RCC 7860 (cell line): ENCODE measurements around the gene DIP2C.

Experiments used
- DNase-seq: peaks from one replicate; pipeline ENCODE4 v3.0.0-alpha.2; 2015; ENCODE audit warnings: low spot score
- FAIRE-seq: peaks from 2 replicates; lab custom pipeline; 2012; peaks lifted over from hg19 to GRCh38; lab: Jason Lieb, UNC

DIP2C gene

GRCh38 chr10:615583-616152, 73.8 kb downstream of the DIP2C start:
- FAIRE-seq, result no peak

GRCh38 chr10:614790-615582, 74.5 kb downstream of the DIP2C start:
- no peak for FAIRE-seq
- DNase-seq, result no peak

More at GRCh38 chr10:615583-616152, 73.8 kb downstream of the DIP2C start:
- peak; percentile 44 for DNase-seq

GRCh38 chr10:614139-614711, 75.2 kb downstream of the DIP2C start:
- DNase-seq, result no peak
- FAIRE-seq, result no peak

GRCh38 chr10:613271-614138, 76.0 kb downstream of the DIP2C start:
- DNase-seq (no peak), FAIRE-seq (no peak)

GRCh38 chr10:612696-613095, 76.8 kb downstream of the DIP2C start:
- DNase-seq (no peak), FAIRE-seq (no peak)

- peak; percentile 97 for FAIRE-seq
- peak; percentile 89 for DNase-seq
These were observed 78.7 kb downstream of the DIP2C start for GRCh38 chr10:610642-611305.

- no peak for FAIRE-seq
- no peak for DNase-seq
These were observed 79.5 kb downstream of the DIP2C start for GRCh38 chr10:609868-610545.

DNA sequence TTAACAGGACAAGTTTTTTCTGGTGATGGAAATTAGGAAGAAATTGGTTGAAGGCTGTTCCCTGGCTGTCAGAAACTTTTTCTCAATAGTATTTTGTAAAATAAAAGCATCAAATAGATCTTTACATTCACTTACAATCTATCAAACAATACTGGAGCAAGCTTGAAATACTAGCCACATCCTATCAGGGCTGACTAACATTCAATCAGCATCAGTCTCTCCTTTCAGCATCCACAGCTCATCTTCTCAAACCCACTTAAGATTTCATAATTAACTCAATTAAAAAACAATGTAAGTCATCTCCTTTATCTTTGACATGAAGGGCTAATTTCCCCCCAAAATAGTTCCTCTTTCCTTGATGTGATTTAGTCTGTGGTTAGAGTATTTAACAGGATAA, 80.2 kb downstream of the DIP2C start:
- DNase-seq (no peak), FAIRE-seq (no peak)

- DNase-seq (no peak), FAIRE-seq (no peak)
These were observed 80.9 kb downstream of the DIP2C start for GRCh38 chr10:608331-609261.

DNA sequence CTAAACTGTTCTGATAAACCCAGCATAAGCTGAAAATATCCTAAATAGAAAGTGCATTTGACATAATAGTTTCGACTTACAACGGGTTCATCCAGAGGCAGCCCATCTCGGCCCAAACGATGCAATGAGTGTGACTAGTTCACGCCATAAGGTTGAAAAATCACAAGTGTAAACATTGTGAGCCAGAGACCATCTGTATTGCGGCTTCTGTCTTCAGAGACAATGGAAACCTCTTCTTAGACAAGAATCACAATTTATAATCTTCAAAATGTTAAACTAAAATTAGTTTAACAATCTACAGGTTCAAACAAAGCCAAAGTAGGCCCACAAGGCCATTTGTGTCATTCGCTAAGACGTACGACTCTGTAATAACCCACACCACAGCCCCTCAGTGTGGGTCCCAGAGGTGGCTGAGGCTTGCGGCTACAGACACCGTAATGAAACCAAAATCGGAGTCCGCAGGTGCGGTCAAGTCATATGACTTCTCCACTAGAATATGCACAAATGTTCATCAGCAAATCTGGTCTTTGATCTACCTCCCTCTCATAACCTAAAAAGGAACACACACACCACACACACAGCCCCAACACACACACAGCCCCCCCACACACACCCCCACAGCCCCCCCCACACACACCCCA, 81.8 kb downstream of the DIP2C start:
- DNase-seq (no peak), FAIRE-seq (no peak)

- no peak for FAIRE-seq
- DNase-seq, result no peak
These were observed 82.5 kb downstream of the DIP2C start for GRCh38 chr10:606762-607544.

- no peak for FAIRE-seq
These were observed 83.7 kb downstream of the DIP2C start for GRCh38 chr10:605632-606325.

DNA sequence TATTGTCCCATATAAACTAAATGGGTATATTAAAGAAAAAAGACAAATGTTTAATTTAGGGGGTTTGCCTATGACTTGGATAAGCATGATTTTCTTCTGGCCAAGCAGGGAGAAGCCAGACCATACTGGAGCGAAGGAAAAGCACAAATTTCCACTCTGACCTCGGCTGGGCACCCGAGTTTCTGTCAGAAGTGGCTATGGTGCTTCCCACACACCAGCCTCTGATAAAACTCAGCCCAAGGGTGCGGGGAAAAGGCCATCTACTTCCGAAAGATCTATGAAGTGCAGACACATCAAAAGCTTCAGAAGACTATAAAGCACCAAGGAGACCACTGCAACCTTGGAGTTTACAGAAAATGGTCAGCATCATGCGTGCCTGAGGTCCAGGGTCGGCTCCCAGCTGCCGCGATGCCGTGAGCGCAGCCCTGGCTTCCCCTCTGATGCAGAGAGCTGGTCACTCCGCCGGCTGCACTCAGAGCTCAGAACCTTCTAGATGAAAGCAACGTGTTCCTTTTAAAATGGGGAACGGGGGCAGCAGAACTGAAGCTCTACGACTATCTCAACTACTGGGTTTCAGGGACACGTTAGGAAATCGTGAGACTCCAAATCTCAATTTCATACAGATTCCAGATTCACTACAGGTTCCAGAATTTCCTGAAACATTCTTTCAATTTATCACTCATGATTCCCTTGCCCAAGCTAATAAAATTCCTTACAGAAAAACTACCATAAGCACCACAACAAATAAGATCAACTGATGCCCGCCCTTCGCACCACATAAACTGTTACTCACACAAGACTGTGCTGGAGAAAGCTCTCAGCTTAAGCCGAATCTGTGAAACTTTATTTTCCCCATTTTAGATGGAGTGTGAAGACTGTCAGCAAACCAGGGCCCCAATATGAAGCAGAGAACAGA, 84.5 kb downstream of the DIP2C start:
- DNase-seq (no peak), FAIRE-seq (no peak)

More at GRCh38 chr10:605632-606325, 83.7 kb downstream of the DIP2C start:
- DNase-seq, result no peak

DNA sequence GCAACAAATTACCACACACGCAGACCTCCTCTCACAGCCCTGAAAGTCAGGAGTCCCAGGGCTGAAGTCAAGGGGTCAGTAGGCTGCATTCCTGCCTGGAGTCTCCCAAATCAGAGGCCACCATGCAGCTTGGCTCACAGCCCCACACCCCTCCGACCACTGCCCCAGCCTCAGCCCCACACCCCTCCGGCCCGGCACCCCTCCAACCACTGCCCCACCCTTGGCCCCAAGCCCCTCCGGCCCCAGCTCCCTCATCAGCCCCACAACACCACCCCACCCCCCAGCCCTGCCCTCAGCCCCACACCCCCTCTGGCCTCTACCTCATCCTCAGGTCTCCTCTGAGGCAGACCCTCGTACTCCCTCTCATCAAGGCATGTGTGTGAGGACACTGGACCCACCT, 85.7 kb downstream of the DIP2C start:
- FAIRE-seq (no peak), DNase-seq (no peak)

DNA sequence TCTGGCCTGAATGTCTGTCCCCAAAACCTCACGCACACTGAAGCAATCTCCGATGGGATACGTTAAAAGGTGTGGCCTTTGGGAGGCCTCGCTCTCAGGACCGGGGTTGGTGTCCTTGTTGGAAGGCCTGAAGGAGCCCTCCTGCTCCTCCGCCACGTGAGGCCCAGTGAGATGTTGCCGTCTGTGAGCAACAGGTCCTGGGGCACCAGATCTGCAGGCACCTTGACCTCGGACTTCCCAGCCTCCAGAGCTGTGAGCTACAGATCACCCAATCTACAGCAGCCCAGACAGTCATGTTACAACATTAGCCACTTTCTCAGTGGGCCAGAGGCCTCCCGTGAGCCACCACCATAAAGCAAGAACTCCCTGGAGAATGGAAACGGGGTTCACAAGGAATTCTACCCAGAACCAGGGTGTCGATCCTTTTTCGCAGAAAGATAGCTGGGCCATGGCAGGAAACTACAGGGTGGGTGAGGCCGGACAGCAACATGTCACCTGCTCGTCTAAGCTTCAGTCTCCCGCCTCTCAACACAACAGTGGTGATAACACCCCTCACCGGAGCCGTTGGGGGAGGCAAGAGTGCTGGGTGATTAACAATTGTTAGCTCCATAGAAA, 87.0 kb downstream of the DIP2C start:
- DNase-seq (no peak), FAIRE-seq (no peak)

DNA sequence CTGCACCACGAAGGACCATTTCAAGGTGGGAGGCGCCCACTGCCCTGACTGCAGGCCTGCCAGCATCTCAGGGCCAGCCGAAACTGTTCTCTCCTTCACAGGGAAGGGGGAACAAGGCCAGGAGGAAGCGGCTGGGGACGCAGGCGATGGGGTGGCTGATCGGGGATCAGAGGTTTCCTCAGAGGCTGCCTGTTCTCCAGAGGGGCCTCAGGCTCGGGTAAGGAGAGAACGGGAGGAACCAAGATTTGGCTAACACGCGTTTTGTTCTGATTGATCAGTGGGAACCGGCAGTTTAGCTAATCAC, 87.9 kb downstream of the DIP2C start:
- DNase-seq (no peak), FAIRE-seq (no peak)
